ENCODE measurements around the gene PEDS1.
"Not testable (repeated sequence)": the region's sequence is repeated elsewhere in the genome, so short reads cannot be mapped to it uniquely, and the experiment has no call there.

The PEDS1 gene

DNA sequence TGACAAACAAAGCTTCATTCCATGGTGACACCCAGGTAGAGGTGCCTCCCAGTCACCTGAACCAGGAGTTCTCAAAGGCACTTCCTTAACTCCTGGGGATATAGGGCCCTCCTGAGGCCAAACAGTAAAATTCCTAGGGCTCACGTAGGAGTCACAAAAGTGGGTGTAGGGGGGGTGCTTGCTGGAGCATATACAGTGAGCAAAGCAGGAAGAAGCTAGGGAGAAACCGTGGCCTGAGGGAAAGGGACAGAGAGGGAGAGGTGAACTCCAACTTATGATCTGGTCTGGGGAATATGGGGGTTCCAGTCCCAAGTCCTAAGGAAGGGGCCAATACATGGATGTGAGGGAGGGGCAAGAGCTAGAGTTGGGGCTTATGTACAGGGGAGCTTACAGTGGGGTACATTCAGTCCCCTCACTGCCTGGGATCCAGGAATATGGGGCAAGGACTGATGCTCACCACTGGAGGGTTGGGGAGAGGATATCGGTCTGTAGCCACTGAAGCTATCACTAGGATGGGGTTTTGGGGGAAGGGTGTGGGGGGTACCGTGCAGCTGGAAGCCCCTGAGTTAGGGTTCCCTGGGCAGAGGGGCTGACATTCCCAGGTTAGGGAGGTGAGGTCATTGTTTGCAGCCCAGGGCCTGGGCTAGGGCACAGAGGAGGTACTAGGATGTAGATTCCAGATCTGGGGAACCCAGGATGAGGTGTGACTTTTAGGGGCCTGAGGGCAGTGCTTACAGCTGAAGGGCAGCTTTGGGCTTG is 950 bp downstream of the PEDS1 start:
- DNase-seq = no peak

DNA sequence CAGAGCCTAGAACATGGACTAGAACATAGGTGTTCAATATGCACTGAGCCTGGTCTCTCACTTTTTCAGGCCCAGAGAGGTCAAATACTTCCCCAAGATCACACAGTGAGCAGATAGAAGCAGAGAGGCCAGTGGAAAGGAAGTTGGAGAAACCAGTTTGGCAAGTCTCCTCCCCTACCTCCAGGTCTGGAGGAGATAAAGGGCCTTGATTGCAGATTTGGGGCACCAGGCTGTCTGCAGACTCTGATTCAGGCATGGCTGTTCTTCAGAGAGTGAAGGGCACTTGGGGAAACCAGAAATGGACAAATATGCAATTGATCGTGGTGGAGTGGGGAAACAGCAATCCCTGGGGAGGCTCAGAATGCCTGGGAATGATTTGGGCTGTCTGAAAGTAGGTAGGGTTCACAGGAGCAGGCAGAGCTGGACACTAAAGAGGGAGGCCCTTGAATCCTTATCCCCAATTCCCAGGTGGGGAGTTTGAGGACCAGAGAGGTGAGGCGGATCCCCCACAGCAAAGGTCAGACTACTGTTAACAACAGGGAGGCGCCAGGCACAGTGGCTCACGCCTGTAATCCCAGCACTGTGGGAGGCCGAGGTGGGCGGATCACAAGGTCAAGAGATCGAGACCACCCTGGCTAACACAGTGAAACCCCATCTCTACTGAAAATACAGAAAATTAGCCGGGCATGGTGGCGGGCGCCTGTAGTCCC is 2.3 kb downstream of the PEDS1 start:
- peak; percentile 39 for DNase-seq

DNA sequence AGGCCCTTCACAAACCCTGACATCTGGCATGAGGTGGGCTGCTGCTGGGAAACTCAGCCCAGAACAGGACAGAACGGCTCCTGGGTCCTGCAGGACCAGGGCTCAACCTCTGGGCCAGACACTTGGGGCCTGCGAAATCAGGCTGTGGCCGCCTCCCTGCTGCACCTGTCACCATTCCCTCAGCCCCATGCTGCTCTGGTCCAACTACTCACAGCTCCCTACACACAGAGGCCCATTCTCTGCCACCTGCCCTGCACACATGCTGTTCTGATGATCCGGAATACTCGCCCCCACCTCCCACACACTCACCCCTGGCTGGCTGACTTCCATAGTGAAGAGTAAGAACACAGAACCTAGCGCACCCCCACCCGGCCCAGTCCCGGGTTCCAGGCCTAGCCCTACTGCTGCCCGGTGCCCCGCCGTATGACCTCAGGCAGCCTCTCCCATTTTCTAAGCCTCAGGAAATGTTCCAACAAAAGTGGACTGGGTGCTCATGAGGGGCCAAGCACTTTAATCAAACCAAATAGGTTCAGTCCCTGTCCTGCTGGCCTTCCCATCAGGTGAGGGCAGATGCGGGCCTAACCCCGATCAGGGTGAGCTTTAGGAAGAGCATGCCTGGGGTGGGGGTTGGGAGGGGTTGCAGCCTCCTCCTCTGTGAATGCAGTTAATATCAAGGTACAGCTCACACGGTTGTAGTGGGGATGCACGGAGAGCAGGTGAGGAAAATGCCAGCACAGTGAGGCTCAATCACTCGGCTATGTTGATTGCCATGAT is 3.9 kb downstream of the PEDS1 start:
- no peak for DNase-seq

DNA sequence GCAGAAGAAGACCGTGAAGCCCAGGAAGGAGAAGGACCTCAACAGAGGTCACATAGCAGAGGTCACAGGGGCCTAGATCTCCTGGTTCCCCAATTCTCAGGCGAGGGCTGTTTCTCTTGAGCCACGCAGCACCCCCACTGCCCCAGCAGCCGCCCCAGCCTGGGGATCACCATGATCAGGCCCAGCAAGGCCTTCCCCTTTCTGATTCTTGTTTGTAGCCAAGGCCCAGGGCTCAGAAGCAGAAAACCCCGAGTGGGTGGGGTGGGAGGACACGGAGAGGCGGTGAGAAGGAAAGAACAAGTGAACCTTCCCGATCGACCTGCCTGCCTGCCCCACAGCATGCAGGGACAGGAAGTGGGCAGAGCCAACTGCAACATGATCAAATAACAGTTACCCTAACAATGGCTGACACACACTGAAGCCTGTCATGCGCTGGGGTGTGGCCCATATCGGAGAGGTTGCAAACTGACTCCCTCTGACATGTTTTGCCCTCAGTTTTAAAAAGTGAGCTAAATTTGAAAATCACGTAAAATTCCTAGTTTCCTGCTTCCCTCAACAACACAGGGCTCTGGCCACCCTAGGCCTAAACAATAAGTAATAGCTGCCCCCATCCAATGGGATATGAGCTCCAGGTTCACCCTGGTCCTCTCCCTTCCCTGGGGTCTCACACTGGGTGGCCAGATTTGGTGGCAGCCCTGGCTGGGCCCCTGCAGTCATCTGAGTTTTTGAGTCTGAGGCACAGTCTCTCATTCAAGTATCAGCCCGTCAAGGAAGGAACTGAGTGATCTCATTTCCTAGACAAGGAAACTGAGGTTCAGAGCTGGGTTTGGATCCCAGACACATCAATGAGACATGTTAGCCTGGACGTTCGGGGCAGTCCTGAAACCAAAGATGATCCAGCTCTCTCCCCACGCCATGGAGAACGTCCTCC is 6.5 kb downstream of the PEDS1 start:
- no peak for DNase-seq

DNA sequence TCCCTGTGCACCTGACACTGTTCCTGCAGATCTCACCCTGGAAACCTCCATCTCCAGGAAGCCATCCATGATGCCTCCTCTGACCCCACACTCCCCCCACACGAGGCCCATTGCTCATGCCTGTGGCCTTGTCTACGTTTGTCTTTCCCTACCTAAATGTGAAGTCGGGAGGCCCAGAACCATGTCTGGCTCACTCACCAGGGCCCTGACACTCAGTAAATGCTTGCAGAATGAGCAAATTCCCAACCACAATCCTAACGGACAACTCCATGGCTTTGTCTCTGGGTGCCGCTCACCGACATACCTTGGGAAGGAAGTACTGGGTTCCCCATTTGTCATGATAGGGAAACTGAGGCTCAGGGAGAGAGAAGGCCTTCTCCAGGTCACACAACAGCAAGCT is 7.3 kb downstream of the PEDS1 start:
- no peak for DNase-seq

DNA sequence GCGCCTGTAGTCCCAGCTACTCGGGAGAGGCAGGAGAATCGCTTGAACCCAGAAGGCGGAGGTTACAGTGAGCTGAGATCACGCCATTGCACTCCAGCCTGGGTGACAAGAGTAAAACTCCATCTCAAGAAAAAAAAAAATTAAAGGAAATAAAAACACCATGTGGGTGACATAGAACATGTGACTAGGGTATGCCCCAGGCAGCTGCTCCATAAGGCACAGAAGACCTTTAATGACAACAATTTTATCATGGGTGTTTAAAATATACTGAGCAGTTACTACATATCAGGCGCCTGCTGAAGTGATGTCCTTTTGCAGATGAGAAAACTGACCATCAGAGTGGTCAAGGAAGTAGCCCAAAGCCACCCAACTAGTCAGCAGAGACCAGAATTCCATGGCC is 8.0 kb downstream of the PEDS1 start:
- no peak for DNase-seq

DNA sequence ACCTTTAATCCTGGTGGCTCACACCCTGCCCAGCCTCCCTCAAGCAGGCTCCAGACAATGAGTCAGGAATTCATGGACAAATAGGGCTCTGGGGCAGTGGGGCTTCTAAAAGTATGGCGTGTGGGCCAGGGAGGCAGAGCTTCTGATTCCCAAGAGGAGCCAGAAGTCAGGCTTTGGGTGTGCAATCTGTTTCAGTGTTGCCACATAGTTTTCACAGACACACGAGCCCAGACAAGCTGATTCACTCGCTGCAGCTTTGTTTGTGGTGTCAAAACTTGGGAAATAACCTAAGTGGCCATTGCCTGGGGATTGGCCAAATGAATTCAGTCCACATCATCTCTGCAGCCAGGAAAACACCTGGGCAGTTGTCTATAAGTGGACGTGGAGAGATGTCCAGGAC is 9.2 kb downstream of the PEDS1 start:
- no peak for DNase-seq

DNA sequence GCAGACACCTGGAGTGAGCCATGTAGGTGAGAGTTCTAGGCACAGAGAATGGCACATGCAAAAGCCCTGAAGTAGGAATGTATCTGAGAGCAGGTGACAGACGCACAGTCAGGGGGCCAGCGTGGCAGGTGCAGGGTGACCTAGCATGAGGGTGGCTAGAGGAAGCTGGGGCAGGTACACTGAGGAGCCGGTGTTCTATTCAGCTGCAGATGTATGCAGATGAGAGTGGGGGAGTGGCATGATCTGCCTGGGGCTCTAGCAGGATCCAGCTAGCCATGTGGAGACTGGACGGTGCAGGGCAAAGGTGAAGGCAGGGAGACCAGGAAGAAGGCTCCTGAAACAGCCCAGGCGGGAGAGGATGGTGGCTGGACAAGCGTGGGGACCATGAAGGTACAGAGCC is 10.7 kb downstream of the PEDS1 start:
- peak; percentile 79 for DNase-seq

DNA sequence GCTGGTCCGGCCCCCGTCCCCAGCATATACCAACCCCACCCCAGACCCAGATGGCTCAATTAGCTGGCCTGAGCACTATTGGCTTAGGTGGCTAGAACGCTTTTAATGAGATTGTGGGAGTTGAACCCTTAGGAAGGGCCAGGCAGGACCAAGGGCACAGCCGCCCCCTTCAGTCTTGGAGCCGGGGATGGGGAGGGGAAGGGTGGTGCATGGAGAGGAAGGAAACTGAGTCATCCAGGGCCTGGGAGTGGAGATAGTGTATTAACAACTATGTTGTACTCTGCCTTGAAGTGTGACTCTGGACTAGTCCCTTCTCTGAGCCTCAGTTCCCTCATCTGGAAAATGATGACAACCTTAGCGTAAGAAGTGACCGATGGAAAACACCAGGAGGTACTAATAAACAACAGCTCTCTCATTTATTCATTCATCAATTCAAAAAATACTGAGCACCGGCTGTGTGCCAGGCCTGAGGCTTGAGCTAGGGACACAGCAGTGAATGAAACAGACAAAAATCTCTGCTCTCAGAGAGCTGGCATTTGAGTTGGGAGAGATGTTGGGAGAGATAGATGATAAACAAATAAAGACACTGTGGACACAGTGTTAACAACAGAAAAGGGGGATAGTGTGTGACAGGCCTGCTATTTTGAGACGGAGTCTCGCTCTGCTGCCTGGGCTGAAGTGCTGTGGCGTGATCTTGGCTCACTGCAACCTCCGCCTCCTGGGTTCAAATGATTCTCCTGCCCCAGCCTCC is 11.5 kb downstream of the PEDS1 start:
- DNase-seq = no peak

DNA sequence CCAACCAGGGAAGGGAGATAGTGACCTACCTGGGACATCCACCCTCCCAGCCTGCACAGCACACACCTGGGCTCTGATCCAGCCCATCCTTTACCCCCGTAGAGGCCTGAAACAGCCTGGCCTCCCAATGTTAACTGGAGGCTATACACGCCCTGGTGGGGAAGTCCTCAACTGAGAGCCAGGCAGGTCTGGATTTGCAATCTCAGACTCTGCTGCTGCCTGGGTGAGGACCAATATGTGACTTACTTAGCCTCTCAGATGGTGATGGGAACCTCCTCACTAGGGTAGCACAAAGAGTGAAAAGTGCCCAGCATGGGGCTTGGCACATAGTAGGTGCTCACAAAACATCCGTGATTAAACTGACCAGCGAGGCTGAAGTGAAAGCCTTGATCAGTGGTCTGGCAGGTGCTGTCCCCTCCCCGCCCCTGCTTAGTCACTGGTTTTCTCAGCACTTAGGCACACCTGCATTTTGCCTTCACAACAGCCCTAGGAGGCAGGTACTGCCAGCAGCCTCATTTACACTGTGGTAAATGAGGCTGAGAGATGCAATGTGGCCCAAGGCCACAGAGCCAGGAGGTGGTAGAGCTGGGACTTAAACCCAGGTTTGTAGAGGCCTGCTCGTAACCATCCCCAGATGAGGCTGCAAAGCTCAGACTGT is 12.4 kb downstream of the PEDS1 start:
- DNase-seq = no peak

DNA sequence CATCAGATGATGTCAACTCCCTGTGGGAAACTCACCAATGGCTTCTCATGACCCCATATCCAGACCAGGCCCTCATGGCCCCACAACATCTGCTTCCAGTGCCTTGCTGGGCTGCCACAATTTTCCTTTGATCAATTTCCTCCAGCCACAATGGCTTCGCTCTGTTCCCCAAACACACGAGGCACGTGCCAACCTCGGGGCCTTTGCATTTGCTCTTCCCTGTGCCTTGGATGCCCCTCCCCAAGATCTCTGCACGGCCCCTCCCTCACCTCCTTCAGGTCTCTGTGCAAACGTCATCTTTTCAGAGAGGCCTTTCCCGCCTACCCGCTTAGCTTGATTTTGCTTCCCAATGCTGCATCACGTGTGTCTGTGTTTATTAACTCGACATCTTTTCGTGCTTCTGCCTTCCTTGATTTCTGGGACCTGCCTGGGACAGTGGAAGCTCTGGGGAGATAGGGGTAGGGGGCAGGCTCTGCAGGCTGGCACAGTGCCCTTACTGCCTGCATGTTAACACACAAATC is 13.1 kb downstream of the PEDS1 start:
- DNase-seq = no peak

DNA sequence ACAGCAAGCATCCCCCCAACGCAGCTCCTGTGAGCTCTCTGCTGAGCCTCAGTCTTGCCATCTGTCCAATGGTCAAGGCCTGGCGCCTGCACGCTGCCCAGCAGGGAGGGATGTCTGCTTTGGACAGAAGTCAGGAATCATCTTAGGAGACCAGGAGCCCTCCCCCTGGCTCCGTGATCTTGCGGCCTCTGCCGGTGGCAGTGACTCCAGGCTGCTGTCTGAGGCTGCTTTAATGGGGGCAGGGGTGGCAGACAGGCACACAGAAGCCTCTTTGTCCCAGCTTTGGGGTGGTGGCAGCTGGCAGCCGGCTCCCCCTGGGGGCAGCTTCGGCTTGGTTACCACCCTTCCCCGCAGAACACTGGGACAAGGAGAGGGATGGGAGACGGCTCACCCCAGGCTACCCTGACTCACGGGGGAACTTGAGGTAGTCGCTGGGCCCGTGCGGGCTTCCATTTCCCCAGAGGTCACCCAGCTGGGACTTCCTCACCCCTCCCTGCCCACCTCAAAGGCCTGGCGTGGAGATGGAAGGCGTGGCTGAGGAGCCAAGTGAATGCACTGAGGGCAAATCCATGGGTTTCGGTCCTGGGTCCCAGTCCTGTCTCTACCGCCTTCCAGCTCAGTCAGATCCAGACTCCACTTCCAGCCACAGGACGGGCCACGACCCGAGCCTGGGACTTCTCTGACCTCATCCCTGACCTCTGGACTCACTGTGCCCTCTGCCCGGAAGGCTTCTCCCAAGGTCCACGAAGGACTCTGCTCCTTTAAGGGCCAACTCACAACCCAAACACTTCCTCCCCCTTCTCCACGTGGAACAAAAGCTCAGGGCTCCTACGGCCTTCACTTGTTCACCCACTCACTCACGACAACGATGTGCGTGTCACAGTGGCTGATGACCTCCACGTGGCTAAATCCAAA is 14.8 kb downstream of the PEDS1 start:
- DNase-seq = no peak

DNA sequence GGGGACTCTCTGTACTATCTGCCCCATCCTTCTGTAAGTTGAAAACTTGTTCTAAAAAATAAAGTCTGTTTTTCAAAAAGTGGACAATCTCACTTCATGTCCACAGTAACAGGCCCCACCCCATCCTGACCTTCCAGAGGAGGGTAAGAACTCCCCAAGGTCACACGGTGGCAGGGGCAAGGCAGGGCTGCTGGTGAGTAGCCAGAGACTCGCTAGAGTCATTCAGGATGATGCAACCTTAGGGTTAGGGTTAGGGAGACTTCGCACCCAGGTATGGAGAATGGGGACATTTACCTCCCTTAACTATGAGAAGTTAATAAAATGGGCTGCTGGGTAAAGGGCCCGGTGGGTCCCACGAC is 15.4 kb downstream of the PEDS1 start:
- DNase-seq = no peak

DNA sequence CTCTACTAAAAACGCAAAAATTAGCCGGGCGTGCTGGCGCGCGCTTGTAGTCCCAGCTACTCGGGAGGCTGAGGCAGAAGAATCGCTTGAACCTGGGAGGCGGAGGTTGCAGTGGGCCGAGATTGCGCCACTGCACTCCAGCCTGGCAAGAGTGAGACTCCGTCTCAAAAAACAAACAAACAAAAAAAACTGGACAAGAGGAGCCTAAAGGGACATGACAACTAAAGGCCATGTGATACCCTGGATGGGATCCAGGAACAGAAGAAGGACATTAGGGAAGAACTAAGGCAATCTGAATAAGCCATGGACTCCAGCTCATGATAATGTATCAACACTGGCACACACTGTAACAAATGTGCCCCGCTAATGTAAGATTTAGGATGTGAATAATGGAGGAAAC is 15.8 kb downstream of the PEDS1 start:
- not testable (repeated sequence) for DNase-seq

DNA sequence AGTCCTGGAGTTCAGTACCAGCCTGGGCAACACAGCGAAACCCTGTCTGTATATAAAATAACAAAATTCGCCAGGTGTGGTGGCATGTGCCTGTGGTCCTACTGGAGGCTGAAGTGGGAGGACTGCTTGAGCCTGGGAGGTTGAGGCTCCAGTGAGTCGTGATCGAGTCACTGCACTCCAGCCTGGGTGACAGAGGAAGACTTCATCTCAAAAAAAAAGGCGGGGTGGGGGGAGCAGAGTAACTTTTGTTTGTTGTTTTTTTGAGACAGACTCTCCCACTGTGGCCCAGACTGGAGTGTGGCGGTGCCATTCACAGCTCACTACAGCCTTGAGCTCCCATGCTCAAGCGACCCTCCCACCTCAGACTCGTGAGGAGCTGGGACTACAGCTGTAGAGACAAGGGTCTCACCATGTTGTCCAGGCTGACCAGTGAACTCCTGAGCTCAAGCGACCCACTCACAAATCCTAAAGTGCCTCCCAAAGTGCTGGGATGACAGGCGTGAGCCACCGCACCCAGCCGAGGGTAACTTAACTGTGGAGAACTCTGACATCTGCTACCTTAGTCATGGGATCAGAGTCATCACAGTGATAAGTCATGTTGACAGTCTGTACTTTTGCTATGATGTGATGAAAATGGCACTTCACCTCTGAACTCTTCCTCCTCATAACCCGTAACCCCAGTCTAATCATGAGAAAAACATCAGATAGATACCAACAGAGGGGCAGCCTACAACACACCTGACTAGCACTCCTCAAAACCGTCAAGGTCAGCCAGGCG is 16.5 kb downstream of the PEDS1 start:
- no peak for DNase-seq

DNA sequence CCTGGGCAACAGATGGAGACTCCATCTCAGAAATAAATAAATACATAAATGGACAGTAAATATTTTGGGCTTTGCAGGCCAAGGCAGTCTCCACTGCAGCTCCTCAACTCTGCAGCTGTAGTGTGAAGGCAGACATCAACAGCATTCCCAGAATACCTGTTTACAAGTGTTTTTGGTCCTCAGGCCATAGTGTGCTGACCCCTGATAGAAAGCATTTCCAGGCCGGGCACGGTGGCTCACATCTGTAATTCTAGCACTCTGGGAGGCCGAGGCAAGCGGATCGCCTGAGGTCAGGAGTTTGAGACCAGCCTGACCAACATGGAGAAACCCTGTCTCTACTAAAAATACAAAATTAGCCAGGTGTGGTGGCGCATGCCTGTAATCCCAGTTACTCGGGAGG is 18.4 kb downstream of the PEDS1 start:
- not testable (repeated sequence) for DNase-seq

DNA sequence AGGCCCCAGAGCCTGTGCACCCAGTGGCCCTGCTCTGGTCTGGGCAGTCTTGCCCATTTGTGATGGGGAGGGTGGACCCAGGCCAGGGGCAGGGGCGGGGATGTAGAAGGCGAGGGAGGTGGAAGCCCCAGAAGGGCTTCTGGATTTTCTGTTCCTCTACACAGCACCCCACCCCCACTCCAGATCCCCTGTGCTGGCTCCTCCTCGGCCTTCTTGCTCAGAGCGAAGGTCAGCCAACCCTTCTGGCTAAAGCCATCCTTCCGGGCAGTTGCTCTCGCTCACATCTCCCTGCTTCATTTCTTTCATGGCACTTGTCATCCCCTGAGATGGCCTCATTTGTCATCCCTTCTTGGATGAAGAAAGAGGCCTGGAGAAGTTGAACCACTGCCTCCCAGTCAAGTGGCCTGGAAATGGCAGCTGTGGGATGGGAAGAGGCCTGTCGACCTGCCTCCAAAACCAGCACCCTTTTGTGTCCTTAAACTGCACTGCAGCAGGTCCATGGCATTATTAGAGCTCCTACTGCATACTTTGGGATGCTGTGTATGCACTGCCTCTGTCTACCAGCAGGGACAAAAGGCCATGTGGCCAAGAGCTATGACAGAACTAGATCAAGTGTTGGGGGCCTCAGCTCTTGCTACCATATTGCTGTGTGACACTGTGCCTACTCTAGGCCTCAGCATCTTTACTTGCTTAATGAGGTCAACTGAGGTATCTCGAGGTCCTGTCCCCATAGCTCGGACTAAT is 19.9 kb downstream of the PEDS1 start:
- DNase-seq = no peak

DNA sequence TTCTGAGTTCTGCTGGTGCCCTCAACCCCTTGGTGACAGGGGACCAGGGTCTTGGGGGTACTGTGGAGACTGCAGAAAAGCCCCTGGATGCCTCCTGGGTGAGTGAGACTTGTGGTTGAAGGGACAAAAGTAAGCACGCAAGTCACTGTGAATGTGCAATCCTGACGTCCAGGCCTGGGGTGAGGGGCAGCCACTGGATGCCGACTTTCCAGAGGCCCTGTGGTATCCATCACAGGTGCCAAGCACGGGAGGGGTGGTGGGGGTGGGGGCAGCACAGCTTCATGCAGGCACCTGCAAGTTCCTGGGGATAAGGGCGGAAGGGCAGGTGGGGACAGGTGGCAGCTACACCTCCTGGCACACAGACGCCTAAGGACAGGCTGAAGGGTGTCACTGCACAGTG is 20.5 kb downstream of the PEDS1 start:
- peak; percentile 67 for DNase-seq

DNA sequence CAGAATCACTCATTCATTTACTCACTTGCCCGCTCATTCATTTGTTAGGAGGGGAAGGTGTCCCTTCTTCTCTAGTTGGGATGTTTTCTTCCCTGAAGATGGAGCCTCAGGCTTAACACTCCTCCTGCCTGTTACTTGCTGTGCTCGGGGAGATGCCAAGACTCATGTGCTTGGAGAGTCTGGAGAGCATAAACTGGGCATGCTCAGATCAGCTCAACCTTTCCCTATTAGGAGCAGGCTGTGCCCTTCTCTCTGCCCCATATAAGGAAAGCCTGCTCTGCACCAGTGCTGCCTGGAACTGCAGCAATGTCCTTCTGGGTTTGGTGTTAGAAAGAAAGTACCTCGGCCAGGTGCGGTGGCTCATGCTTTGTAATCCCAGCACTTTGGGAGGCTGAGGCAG is 22.5 kb downstream of the PEDS1 start:
- no peak for DNase-seq

All from NCI-H510A (cell line).